ENCODE results near the gene SLC16A12. TPM values are rescaled to one million over a fixed set of nuclear protein-coding genes. Genes with fewer than 3 reads are reported as not detected.

SLC16A12 gene
- total and polyA plus RNA-seq, 4 donors = 0.03 to 10.7 (median 0.94) TPM

- peaks cover 8 to 23% (median 13%) of the 10 kb centered on the region in 4 donors for H3K4me1 ChIP-seq (ENCODE audit: control insufficient read depth in 4 of 4, insufficient read depth in 4 of 4, low read length in 3 of 4)
- 1% methylated on average over 66 of the region's 66 CpGs for WGBS
- TF ChIP-seq, protein P1, sequence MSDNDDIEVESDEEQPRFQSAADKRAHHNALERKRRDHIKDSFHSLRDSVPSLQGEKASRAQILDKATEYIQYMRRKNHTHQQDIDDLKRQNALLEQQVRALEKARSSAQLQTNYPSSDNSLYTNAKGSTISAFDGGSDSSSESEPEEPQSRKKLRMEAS (IDR thresholded peaks at IDR 0.05) = peak; percentile 67
- TF ChIP-seq YY1 (IDR thresholded peaks at IDR 0.05) (peak; percentile 68), NR2F2 (IDR thresholded peaks at IDR 0.05) (no peak), ZBTB33 (IDR thresholded peaks at IDR 0.05) (no peak), TAF1 (conservative IDR thresholded peaks at IDR 0.05) (peak; percentile 33), GABPA (IDR thresholded peaks at IDR 0.05 in 1 of 2, conservative IDR thresholded peaks at IDR 0.05 in 1 of 2) (no peak), HNF4G (IDR thresholded peaks at IDR 0.05) (no peak), EGR1 (IDR thresholded peaks at IDR 0.05; ENCODE audit: low read depth in 2 of 2) (no peak), JUND (IDR thresholded peaks at IDR 0.05) (no peak), RAD21 (IDR thresholded peaks at IDR 0.05) (no peak), HNF4A (conservative IDR thresholded peaks at IDR 0.05) (no peak), FOXA1 (IDR thresholded peaks at IDR 0.05) (no peak), SP1 (IDR thresholded peaks at IDR 0.05) (no peak), RXRA (IDR thresholded peaks at IDR 0.05) (no peak), FOXA2 (IDR thresholded peaks at IDR 0.05) (no peak)
- TF ChIP-seq, protein P2, sequence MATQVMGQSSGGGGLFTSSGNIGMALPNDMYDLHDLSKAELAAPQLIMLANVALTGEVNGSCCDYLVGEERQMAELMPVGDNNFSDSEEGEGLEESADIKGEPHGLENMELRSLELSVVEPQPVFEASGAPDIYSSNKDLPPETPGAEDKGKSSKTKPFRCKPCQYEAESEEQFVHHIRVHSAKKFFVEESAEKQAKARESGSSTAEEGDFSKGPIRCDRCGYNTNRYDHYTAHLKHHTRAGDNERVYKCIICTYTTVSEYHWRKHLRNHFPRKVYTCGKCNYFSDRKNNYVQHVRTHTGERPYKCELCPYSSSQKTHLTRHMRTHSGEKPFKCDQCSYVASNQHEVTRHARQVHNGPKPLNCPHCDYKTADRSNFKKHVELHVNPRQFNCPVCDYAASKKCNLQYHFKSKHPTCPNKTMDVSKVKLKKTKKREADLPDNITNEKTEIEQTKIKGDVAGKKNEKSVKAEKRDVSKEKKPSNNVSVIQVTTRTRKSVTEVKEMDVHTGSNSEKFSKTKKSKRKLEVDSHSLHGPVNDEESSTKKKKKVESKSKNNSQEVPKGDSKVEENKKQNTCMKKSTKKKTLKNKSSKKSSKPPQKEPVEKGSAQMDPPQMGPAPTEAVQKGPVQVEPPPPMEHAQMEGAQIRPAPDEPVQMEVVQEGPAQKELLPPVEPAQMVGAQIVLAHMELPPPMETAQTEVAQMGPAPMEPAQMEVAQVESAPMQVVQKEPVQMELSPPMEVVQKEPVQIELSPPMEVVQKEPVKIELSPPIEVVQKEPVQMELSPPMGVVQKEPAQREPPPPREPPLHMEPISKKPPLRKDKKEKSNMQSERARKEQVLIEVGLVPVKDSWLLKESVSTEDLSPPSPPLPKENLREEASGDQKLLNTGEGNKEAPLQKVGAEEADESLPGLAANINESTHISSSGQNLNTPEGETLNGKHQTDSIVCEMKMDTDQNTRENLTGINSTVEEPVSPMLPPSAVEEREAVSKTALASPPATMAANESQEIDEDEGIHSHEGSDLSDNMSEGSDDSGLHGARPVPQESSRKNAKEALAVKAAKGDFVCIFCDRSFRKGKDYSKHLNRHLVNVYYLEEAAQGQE (IDR thresholded peaks at IDR 0.05) = no peak
- TF ChIP-seq, protein P3, sequence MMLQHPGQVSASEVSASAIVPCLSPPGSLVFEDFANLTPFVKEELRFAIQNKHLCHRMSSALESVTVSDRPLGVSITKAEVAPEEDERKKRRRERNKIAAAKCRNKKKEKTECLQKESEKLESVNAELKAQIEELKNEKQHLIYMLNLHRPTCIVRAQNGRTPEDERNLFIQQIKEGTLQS (IDR thresholded peaks at IDR 0.05) = no peak
- TF ChIP-seq, protein P4, sequence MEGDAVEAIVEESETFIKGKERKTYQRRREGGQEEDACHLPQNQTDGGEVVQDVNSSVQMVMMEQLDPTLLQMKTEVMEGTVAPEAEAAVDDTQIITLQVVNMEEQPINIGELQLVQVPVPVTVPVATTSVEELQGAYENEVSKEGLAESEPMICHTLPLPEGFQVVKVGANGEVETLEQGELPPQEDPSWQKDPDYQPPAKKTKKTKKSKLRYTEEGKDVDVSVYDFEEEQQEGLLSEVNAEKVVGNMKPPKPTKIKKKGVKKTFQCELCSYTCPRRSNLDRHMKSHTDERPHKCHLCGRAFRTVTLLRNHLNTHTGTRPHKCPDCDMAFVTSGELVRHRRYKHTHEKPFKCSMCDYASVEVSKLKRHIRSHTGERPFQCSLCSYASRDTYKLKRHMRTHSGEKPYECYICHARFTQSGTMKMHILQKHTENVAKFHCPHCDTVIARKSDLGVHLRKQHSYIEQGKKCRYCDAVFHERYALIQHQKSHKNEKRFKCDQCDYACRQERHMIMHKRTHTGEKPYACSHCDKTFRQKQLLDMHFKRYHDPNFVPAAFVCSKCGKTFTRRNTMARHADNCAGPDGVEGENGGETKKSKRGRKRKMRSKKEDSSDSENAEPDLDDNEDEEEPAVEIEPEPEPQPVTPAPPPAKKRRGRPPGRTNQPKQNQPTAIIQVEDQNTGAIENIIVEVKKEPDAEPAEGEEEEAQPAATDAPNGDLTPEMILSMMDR (IDR thresholded peaks at IDR 0.05; ENCODE audit: low read depth, low read length, missing input control) = peak; percentile 3
Observed at GRCh38 chr10:89414879-89415821, 120.2 kb downstream of the SLC16A12 start.

More at GRCh38 chr10:89414879-89415821, 120.2 kb downstream of the SLC16A12 start:
- no peaks in the 10 kb centered on the region for H3K27me3 ChIP-seq (ENCODE audit: control insufficient read depth in 4 of 4, insufficient read depth in 4 of 4, low read length in 3 of 4)
- no peaks in the 10 kb centered on the region for H3K9me3 ChIP-seq (ENCODE audit: control insufficient read depth in 4 of 4, low read length in 3 of 4)
- peak overlapping the region; percentile 78 to 88 (median 83) for H3K4me3 ChIP-seq (ENCODE audit: low read depth in 1 of 3, low read length in 3 of 3)
- H3K27ac ChIP-seq (ENCODE audit: low read depth in 1 of 2, low read length in 2 of 2) = peak overlapping the region; percentile 98
- peaks cover 0 to 7% (median 0%) of the 10 kb centered on the region in 4 donors for H3K36me3 ChIP-seq (ENCODE audit: control insufficient read depth in 4 of 4, insufficient read depth in 3 of 4, low read depth in 1 of 4, low read length in 3 of 4)
- H3K9ac ChIP-seq (ENCODE audit: low read depth in 1 of 2, low read length in 2 of 2) = peak overlapping the region; percentile 96
- peak; percentile 60 for DNase-seq (ENCODE audit: low spot score)

Measured in liver (tissue), 9 donors.